HL-60 (cell line): ENCODE measurements around the gene SPTAN1.

Experiments
- GABPA ChIP-seq: IDR thresholded peaks from 2 replicates; pipeline ENCODE4 v1.6.1; 2012; ENCODE audit warnings: low read depth
- TF ChIP-seq, protein P1 (sequence below): IDR thresholded peaks from one replicate; pipeline ENCODE4 v1.5.1; 2011; ENCODE audit warnings: low read length, control low read depth, inconsistent platforms; ENCODE audit not compliant: insufficient read depth
- TF ChIP-seq, protein P2 (sequence below): IDR thresholded peaks from 2 replicates; pipeline ENCODE4 v1.6.1; 2012; ENCODE audit warnings: low read depth; ENCODE audit not compliant: insufficient replicate concordance

DNA sequence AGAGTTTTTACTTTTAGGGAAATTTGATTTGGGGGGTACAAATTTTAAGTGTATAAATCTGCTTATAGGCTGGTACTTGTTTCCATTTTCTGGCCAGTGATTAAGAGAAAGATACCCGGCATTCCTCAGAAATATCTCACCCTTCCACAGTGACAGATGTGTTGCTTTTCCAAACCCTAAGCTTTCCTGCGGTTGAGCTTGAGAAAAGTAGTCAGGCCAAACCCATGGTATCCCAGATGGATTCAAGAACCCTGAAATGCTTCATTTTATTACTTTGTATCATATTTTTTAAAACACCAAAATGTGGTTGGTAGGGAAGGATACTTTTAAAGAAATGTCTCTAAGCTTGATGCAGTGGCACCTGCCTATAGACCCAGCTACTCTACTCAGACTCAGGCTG, 23.5 kb downstream of the SPTAN1 start:
- TF ChIP-seq, protein P1, sequence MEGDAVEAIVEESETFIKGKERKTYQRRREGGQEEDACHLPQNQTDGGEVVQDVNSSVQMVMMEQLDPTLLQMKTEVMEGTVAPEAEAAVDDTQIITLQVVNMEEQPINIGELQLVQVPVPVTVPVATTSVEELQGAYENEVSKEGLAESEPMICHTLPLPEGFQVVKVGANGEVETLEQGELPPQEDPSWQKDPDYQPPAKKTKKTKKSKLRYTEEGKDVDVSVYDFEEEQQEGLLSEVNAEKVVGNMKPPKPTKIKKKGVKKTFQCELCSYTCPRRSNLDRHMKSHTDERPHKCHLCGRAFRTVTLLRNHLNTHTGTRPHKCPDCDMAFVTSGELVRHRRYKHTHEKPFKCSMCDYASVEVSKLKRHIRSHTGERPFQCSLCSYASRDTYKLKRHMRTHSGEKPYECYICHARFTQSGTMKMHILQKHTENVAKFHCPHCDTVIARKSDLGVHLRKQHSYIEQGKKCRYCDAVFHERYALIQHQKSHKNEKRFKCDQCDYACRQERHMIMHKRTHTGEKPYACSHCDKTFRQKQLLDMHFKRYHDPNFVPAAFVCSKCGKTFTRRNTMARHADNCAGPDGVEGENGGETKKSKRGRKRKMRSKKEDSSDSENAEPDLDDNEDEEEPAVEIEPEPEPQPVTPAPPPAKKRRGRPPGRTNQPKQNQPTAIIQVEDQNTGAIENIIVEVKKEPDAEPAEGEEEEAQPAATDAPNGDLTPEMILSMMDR: no peak
- TF ChIP-seq GABPA: no peak
- TF ChIP-seq, protein P2, sequence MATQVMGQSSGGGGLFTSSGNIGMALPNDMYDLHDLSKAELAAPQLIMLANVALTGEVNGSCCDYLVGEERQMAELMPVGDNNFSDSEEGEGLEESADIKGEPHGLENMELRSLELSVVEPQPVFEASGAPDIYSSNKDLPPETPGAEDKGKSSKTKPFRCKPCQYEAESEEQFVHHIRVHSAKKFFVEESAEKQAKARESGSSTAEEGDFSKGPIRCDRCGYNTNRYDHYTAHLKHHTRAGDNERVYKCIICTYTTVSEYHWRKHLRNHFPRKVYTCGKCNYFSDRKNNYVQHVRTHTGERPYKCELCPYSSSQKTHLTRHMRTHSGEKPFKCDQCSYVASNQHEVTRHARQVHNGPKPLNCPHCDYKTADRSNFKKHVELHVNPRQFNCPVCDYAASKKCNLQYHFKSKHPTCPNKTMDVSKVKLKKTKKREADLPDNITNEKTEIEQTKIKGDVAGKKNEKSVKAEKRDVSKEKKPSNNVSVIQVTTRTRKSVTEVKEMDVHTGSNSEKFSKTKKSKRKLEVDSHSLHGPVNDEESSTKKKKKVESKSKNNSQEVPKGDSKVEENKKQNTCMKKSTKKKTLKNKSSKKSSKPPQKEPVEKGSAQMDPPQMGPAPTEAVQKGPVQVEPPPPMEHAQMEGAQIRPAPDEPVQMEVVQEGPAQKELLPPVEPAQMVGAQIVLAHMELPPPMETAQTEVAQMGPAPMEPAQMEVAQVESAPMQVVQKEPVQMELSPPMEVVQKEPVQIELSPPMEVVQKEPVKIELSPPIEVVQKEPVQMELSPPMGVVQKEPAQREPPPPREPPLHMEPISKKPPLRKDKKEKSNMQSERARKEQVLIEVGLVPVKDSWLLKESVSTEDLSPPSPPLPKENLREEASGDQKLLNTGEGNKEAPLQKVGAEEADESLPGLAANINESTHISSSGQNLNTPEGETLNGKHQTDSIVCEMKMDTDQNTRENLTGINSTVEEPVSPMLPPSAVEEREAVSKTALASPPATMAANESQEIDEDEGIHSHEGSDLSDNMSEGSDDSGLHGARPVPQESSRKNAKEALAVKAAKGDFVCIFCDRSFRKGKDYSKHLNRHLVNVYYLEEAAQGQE: no peak
